Uterus (tissue), 4 donors: ENCODE measurements around the gene PLA2G10. TPM values are rescaled to one million over a fixed set of nuclear protein-coding genes. Genes with fewer than 3 reads are reported as not detected.
"Not testable (repeated sequence)": the region's sequence is repeated elsewhere in the genome, so short reads cannot be mapped to it uniquely, and the experiment has no call there.

ENCODE experiments used
- DNase-seq, 2 donors: peaks; one replicate each; pipeline ENCODE4 v3.0.0-alpha.2; 2019 to 2020
- H3K27ac ChIP-seq, 2 donors: fragments of 200-600 bp; sonication (generic); 1 replicate in 1 of 2; 2 replicates in 1 of 2; pipeline ENCODE4 v1.5.1; 2016 to 2018
- H3K27me3 ChIP-seq, 2 donors: fragments of 200-600 bp; sonication (generic); one replicate each; pipeline ENCODE4 v1.5.1; 2018 to 2019; ENCODE audit warnings: control low read depth in 1 of 2
- H3K36me3 ChIP-seq, 2 donors: fragments of 200-600 bp; sonication (generic); one replicate each; pipeline ENCODE4 v1.5.1; 2019; ENCODE audit warnings: control low read depth in 1 of 2
- H3K4me1 ChIP-seq, 2 donors: fragments of 200-600 bp; sonication (generic); one replicate each; pipeline ENCODE4 v1.5.1; 2018 to 2019; ENCODE audit warnings: control low read depth in 1 of 2
- H3K4me3 ChIP-seq, 2 donors: fragments of 200-600 bp; sonication (generic); 1 replicate in 1 of 2; 2 replicates in 1 of 2; pipeline ENCODE4 v1.5.1; 2018 to 2019; ENCODE audit warnings: mild to moderate bottlenecking in 1 of 2
- H3K9me3 ChIP-seq, 2 donors: fragments of 200-600 bp; sonication (generic); one replicate each; pipeline ENCODE4 v1.5.1; 2019; ENCODE audit warnings: control low read depth in 1 of 2
- CTCF ChIP-seq, 4 experiments: fragments of 200-600 bp in 2 of 4; fragments of 450-650 bp in 2 of 4; sonication (generic) in 2 of 4; IDR thresholded peaks; one replicate each; pipeline ENCODE4 v1.5.1; 2016 to 2019; ENCODE audit warnings: antibody characterized with exemption in 4 of 4, mild to moderate bottlenecking in 2 of 4, moderate library complexity in 1 of 4
- POLR2A ChIP-seq, 2 donors: fragments of 450-650 bp; IDR thresholded peaks; one replicate each; pipeline ENCODE4 v1.6.1; 2016; ENCODE audit warnings: antibody characterized with exemption in 2 of 2, mild to moderate bottlenecking in 1 of 2, moderate library complexity in 1 of 2
- intact Hi-C: fragments of 100-400 bp; cut with DNase I; formaldehyde crosslinking; loops from one replicate; pipeline ENCODE4 v1.15.1; 2023; ENCODE audit warnings: low total_unique reads
- total RNA-seq, 4 donors: library from RNA; depleted of rRNA in 3 of 4; stranded (reverse); fragments of >200 nt in 3 of 4; gene quantifications; one replicate each; pipeline versions ENCODE4 v1.1.0 to v1.2.4, GENCODE V29; 2014 to 2023
- donor health status: DM: yes; HTN: yes; CAD: no.

Gene PLA2G10
- total RNA-seq, 4 donors from 2014 or later: not detected

GRCh38 chr16:14641926-14642325 is 52.2 kb downstream of the PLA2G10 start:
- intact Hi-C loops: no loop called here
- Histone ChIP-seq H3K36me3 (no peaks in the 10 kb centered on the region), H3K9me3 (no peaks in the 10 kb centered on the region), H3K4me1 (no peaks in the 10 kb centered on the region), H3K27ac (no peak overlapping the region), H3K27me3 (no peaks in the 10 kb centered on the region), H3K4me3 (no peak overlapping the region)
- TF ChIP-seq POLR2A (IDR thresholded peaks at IDR 0.05) (no peak), CTCF (IDR thresholded peaks at IDR 0.05) (no peak)
- DNase-seq: no peak

GRCh38 chr16:14641206-14641605 is 52.9 kb downstream of the PLA2G10 start:
- Histone ChIP-seq H3K4me1 (no peaks in the 10 kb centered on the region), H3K9me3 (no peaks in the 10 kb centered on the region), H3K27me3 (no peaks in the 10 kb centered on the region), H3K27ac (no peak overlapping the region), H3K4me3 (no peak overlapping the region), H3K36me3 (no peaks in the 10 kb centered on the region)
- no peak for DNase-seq
- intact Hi-C loops: no loop called here
- no peak for TF ChIP-seq POLR2A (IDR thresholded peaks at IDR 0.05)
- TF ChIP-seq CTCF (IDR thresholded peaks at IDR 0.05): no peak

GRCh38 chr16:14640538-14640937 is 53.6 kb downstream of the PLA2G10 start:
- TF ChIP-seq POLR2A (IDR thresholded peaks at IDR 0.05): no peak
- no peak for TF ChIP-seq CTCF (IDR thresholded peaks at IDR 0.05)
- H3K4me1 ChIP-seq: no peaks in the 10 kb centered on the region
- H3K36me3 ChIP-seq: no peaks in the 10 kb centered on the region
- no peak overlapping the region for H3K4me3 ChIP-seq
- DNase-seq: no peak
- H3K27ac ChIP-seq: no peak overlapping the region
- H3K9me3 ChIP-seq: no peaks in the 10 kb centered on the region
- intact Hi-C loops: no loop called here
- H3K27me3 ChIP-seq: no peaks in the 10 kb centered on the region

GRCh38 chr16:14636951-14637240 is 57.2 kb downstream of the PLA2G10 start:
- H3K9me3 ChIP-seq, H3K27ac ChIP-seq, H3K27me3 ChIP-seq, intact Hi-C loops, DNase-seq, H3K36me3 ChIP-seq, H3K4me1 ChIP-seq, H3K4me3 ChIP-seq: not testable (repeated sequence)

- H3K27ac ChIP-seq, H3K4me1 ChIP-seq, H3K27me3 ChIP-seq, H3K4me3 ChIP-seq, H3K36me3 ChIP-seq, intact Hi-C loops, DNase-seq, H3K9me3 ChIP-seq: not testable (repeated sequence)
These were observed 57.7 kb downstream of the PLA2G10 start for GRCh38 chr16:14636179-14636950.

GRCh38 chr16:14635395-14636165 is 58.5 kb downstream of the PLA2G10 start:
- no peaks in the 10 kb centered on the region for H3K9me3 ChIP-seq
- no peak overlapping the region for H3K27ac ChIP-seq
- H3K4me1 ChIP-seq: peaks cover 5 to 8% of the 10 kb centered on the region in 2 donors
- DNase-seq: no peak
- H3K36me3 ChIP-seq: no peaks in the 10 kb centered on the region
- H3K27me3 ChIP-seq: no peaks in the 10 kb centered on the region
- H3K4me3 ChIP-seq: no peak overlapping the region
- TF ChIP-seq POLR2A (IDR thresholded peaks at IDR 0.05) (no peak), CTCF (IDR thresholded peaks at IDR 0.05) (no peak)
- intact Hi-C loops: no loop called here
